BE2C (cell line): ENCODE measurements around the gene GPR78.

Source experiments
- DNase-seq: peaks from one replicate; pipeline ENCODE4 v3.0.0-alpha.2; 2020
- H3K27me3 ChIP-seq: fragments of 250-450 bp; sonication (Bioruptor Pico); 2 replicates; pipeline ENCODE4 v1.5.1; 2020; ENCODE audit warnings: mild to moderate bottlenecking
- H3K36me3 ChIP-seq: fragments of 250-450 bp; sonication (Bioruptor Pico); 2 replicates; pipeline ENCODE4 v1.5.1; 2020; ENCODE audit warnings: mild to moderate bottlenecking
- H3K4me1 ChIP-seq: fragments of 250-450 bp; sonication (Bioruptor Pico); 2 replicates; pipeline ENCODE4 v1.5.1; 2020
- H3K4me3 ChIP-seq: 2 replicates; pipeline ENCODE4 v1.5.1; 2011; ENCODE audit warnings: low read depth, low read length
- H3K9me3 ChIP-seq: fragments of 250-450 bp; sonication (Bioruptor Pico); 2 replicates; pipeline ENCODE4 v1.5.1; 2020
- CTCF ChIP-seq: IDR thresholded peaks from 2 replicates; pipeline ENCODE4 v1.5.1; 2012; ENCODE audit warnings: mild to moderate bottlenecking, low read depth, low read length

The GPR78 gene

GRCh38 chr4:8553991-8554405 is 26.2 kb upstream of the GPR78 start:
- Histone ChIP-seq H3K4me1 (no peaks in the 10 kb centered on the region), H3K4me3 (no peak overlapping the region), H3K36me3 (no peaks in the 10 kb centered on the region), H3K9me3 (no peaks in the 10 kb centered on the region), H3K27me3 (no peaks in the 10 kb centered on the region)
- TF ChIP-seq CTCF, result no peak
- DNase-seq, result no peak

- Histone ChIP-seq H3K4me1 (no peaks in the 10 kb centered on the region), H3K4me3 (no peak overlapping the region), H3K36me3 (no peaks in the 10 kb centered on the region), H3K27me3 (no peaks in the 10 kb centered on the region), H3K9me3 (no peaks in the 10 kb centered on the region)
- no peak for TF ChIP-seq CTCF
- no peak for DNase-seq
Observed at GRCh38 chr4:8554555-8555100, 25.6 kb upstream of the GPR78 start.

GRCh38 chr4:8555716-8556115 is 24.5 kb upstream of the GPR78 start:
- no peaks in the 10 kb centered on the region for H3K4me1 ChIP-seq
- no peak for TF ChIP-seq CTCF
- no peaks in the 10 kb centered on the region for H3K36me3 ChIP-seq
- DNase-seq, result no peak
- no peaks in the 10 kb centered on the region for H3K27me3 ChIP-seq
- no peak overlapping the region for H3K4me3 ChIP-seq
- H3K9me3 ChIP-seq, result no peaks in the 10 kb centered on the region

- H3K9me3 ChIP-seq, result no peaks in the 10 kb centered on the region
- no peaks in the 10 kb centered on the region for H3K27me3 ChIP-seq
- no peaks in the 10 kb centered on the region for H3K4me1 ChIP-seq
- no peak overlapping the region for H3K4me3 ChIP-seq
- H3K36me3 ChIP-seq, result no peaks in the 10 kb centered on the region
- TF ChIP-seq CTCF, result no peak
- DNase-seq, result no peak
Observed at GRCh38 chr4:8556341-8557150, 23.6 kb upstream of the GPR78 start.

GRCh38 chr4:8557151-8558076 is 22.8 kb upstream of the GPR78 start:
- no peak for DNase-seq
- no peaks in the 10 kb centered on the region for H3K27me3 ChIP-seq
- H3K36me3 ChIP-seq, result no peaks in the 10 kb centered on the region
- no peaks in the 10 kb centered on the region for H3K9me3 ChIP-seq
- TF ChIP-seq CTCF, result no peak
- H3K4me3 ChIP-seq, result no peak overlapping the region
- H3K4me1 ChIP-seq, result no peaks in the 10 kb centered on the region
